ENCODE data around the gene BCL7A.

GRCh38 chr12:122099280-122099749 lies 77.6 kb downstream of the BCL7A start:
- TF ChIP-seq CTCF (conservative IDR thresholded peaks at IDR 0.05) (no peak), EZH2 (IDR thresholded peaks at IDR 0.05; ENCODE audit: low read depth) (no peak)

Measured in PC-9 (cell line).